Measurements from ENCODE around the gene CCDC106.

The CCDC106 gene

DNA sequence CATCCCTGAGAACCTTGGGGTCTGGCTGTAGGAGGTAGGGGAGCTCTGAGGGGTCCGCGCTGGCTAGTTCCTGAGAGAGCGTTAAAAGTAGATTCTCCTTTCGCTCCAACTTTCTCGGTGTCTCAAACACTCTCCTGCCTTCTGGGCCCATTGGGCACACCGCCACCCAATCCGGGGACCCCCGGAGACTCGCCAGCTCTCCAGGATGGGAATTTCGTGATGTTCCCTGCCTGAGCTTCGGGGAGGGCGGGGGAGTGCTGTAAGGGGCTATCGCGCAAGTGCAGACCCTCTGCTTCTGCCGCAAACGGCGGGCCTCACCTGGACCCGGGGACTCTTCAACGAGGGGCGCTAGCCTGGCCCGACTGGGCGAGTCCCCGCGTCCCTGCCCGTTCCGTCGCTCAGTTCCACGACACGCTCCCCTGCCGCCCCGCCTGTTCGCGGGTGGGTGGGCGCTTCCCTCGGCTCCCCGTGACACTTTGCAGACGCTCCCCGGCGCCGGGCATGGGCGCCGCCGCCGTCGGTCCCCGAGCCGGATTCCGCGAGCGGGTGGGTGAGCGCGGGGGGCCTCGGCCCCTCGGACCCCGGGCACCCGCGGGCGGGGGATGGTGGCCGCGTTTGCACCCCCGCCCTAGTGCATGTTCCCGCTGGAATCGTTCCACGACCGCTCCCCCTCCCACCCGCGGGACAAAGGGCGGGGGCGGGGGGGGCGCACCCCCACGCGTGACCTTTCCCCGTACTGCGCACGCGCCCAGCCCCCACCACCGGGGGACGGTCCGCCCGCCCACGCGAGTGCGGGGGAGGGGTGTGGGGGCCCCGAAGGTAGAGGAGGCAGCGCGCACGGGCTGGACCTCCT, at the start of gene CCDC106:
Gene CCDC106, plus strand, starts transcription at position 481 of the 853 bp plus-strand sequence. CDS start 835 bp downstream, outside the sequence.
- TF ChIP-seq TARDBP (IDR thresholded peaks at IDR 0.05) = peak; percentile 99
- TF ChIP-seq FOXM1 (IDR thresholded peaks at IDR 0.05; ENCODE audit: borderline replicate concordance) = peak; percentile 80
- TF ChIP-seq BHLHE40 (IDR thresholded peaks at IDR 0.05; ENCODE audit: borderline replicate concordance) = no peak
- TF ChIP-seq LEF1 (IDR thresholded peaks at IDR 0.05; ENCODE audit: borderline replicate concordance) = peak; percentile 75
- TF ChIP-seq, protein P1, sequence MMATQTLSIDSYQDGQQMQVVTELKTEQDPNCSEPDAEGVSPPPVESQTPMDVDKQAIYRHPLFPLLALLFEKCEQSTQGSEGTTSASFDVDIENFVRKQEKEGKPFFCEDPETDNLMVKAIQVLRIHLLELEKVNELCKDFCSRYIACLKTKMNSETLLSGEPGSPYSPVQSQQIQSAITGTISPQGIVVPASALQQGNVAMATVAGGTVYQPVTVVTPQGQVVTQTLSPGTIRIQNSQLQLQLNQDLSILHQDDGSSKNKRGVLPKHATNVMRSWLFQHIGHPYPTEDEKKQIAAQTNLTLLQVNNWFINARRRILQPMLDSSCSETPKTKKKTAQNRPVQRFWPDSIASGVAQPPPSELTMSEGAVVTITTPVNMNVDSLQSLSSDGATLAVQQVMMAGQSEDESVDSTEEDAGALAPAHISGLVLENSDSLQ (IDR thresholded peaks at IDR 0.05) = no peak
- no peak for TF ChIP-seq ARNT (IDR thresholded peaks at IDR 0.05)
- ChIA-PET POLR2A (interaction anchor here (0.6 to 1.4 kb wide), 6 partner anchors 9 to 67 kb away, joined by 3 to 6 read pairs (median 4); partner anchors contain the start of genes FIZ1 and ZNF579), CTCF (interaction anchor here (0.9 to 1.5 kb wide), 2 partner anchors 15 to 24 kb away, joined by 4 to 12 read pairs; no protein-coding TSS in a partner anchor)
- peak; percentile 68 for DNase-seq (ENCODE audit: extremely low spot score)

DNA sequence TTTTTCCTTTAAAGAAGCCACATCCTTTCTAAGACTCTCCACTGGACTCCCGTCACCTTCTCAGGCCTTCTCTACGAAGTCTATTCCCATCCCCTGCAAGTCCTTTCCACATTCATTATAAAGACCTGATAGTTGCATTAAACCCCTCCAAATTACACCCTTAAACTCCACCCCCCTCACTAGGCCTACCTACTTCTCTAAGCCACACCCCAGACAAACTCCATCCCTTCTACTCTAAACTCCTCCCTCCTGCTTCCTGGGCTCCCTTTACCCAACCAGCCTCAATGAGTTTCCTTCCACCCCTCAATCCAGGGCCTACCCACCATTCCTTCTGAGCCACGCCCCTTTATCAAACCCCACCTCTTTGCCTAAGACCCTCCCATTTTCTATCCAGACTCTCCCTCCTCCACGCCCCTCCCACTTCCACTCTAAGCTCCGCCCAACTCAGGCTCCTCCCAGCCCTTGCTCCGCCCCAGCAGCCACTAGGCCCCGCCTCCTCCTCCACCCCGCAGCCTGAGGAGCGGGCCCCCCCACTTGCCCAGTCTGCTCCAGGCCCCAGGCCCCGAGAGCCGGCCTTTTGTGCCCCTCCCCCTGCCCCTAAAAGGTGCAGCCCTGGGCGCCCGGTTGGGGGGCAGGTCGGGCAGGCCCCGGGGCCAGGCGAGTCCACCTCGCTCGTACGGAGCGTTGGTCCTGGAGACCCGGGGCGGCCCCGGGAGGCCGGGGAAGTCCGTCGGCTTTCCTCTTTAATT, 49.1 kb upstream of the CCDC106 start:
- peak; percentile 90 for DNase-seq (ENCODE audit: extremely low spot score)
- TF ChIP-seq NFRKB (IDR thresholded peaks at IDR 0.05) (no peak), TARDBP (IDR thresholded peaks at IDR 0.05) (no peak), CTBP1 (IDR thresholded peaks at IDR 0.05; ENCODE audit: borderline replicate concordance) (no peak), LEF1 (IDR thresholded peaks at IDR 0.05; ENCODE audit: borderline replicate concordance) (no peak; the same call in 1 of the 2 replicates), FOXA1 (IDR thresholded peaks at IDR 0.05) (no peak), ZNF384 (IDR thresholded peaks at IDR 0.05) (no peak), HDGF (IDR thresholded peaks at IDR 0.05; ENCODE audit: borderline replicate concordance) (0 out of 2 replicates have a peak, but pooled peaks have one; percentile 78), BHLHE40 (IDR thresholded peaks at IDR 0.05; ENCODE audit: borderline replicate concordance) (no peak), FOXK2 (IDR thresholded peaks at IDR 0.05) (no peak), SP1 (IDR thresholded peaks at IDR 0.05) (0 out of 2 replicates have a peak, but pooled peaks have one; percentile 20), L3MBTL2 (conservative IDR thresholded peaks at IDR 0.05) (no peak), FOXM1 (IDR thresholded peaks at IDR 0.05; ENCODE audit: borderline replicate concordance) (peak; percentile 78; the same call in 1 of the 2 replicates), ELF4 (IDR thresholded peaks at IDR 0.05) (no peak; the same call in 1 of the 2 replicates), SUZ12 (IDR thresholded peaks at IDR 0.05) (no peak), ARNT (IDR thresholded peaks at IDR 0.05) (no peak)
- TF ChIP-seq, protein P1 (IDR thresholded peaks at IDR 0.05) = no peak; the same call in 1 of the 2 replicates
- CTCF ChIA-PET = interaction anchor here (0.6 to 0.7 kb wide), 3 partner anchors 34 to 73 kb away, joined by 3 read pairs; no protein-coding TSS in a partner anchor
- POLR2A ChIA-PET = interaction anchor here (0.6 to 2.1 kb wide), 20 partner anchors 8 to 298 kb away, joined by 3 to 29 read pairs (median 5); partner anchors contain the start of genes U2AF2, ZNF579, ZNF628 and ZNF784

DNA sequence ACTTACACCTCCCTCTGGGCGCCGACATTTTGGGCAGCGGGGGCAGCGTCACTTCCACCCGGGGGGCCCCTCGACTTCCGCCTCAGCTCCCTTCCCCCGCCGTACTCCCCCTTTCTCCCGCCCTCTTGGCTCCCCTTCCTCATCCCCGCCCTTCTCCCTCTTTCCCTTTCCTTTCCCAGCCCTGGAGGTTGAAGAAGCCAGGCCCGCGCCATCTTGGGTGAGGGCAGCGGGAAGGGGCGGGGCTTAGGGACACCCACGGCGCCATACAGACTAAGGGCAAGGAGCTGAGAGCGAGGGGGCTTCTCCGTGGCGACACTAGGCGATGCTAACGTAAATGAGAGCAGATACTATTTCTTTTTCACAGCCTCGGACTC, 48.6 kb upstream of the CCDC106 start, which contains the start of gene FIZ1:
Gene FIZ1, minus strand, starts transcription at position 50 of the 374 bp plus-strand sequence. CDS start 1,652 bp downstream, outside the sequence.
- DNase-seq (ENCODE audit: extremely low spot score) = peak; percentile 79
- TF ChIP-seq ZNF384 (IDR thresholded peaks at IDR 0.05) (no peak), ELF4 (IDR thresholded peaks at IDR 0.05) (peak; percentile 67; the same call in 1 of the 2 replicates)
- POLR2A ChIA-PET = interaction anchor here (0.8 to 2.1 kb wide), 20 partner anchors 9 to 298 kb away, joined by 3 to 29 read pairs (median 5); partner anchors contain the start of genes U2AF2, ZNF579, ZNF628 and ZNF784
- CTCF ChIA-PET = interaction anchor here (0.6 to 0.7 kb wide), 4 partner anchors 34 to 72 kb away, joined by 3 to 5 read pairs (median 3); no protein-coding TSS in a partner anchor

DNA sequence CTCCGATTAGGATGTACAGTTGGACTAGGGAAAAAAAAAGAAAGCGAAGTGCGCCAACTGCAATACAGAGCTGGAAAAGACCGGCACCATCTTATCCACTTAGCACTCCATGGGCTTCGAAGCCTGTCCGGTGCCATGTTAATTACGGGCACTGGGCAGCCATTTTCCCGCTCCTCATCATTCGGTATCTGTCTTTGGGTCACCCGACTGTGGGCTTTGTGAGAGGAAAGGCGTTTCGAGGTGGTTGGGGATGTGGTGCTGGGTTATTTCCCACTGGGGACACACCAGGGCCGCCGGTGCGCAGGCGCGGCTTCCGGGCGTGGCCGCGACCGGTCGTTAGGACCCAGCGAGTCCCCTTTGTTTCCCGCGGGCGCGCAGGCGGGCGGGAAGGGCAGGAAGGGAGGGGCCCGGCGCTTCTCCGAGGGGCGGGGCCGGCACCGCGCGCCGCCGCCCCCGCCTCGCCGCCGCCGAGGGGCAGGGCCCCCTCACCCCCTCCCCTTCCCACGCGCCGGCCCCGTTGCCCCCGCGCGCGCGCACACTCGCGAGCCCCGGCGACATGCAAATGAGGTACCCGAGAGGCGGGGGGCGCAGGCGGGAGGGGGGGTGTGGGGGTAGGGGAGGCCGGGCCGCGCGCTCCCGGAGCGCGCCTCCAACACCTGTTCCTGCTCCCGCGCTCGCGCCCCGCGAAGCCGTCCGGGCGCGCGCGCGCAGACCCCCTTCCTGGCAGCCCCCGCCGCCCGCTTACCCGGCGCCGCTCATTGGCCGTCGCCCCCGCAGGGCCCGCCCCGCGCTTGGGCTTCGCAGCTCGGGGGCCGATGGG, 48.0 kb upstream of the CCDC106 start, which contains the start of gene ZNF524:
Gene ZNF524, plus strand, starts transcription at position 447 of the 820 bp plus-strand sequence. CDS start 1,825 bp downstream, outside the sequence.
- POLR2A ChIA-PET = interaction anchor here (0.8 to 2.1 kb wide), 18 partner anchors 9 to 299 kb away, joined by 3 to 29 read pairs (median 6); partner anchors contain the start of genes U2AF2, ZNF579, ZNF628 and ZNF784
- CTCF ChIA-PET = interaction anchor here (0.6 to 0.7 kb wide), 2 partner anchors 14 to 40 kb away, joined by 3 to 5 read pairs; no protein-coding TSS in a partner anchor
- TF ChIP-seq ELF4 (IDR thresholded peaks at IDR 0.05) = 0 out of 2 replicates have a peak, but pooled peaks have one; percentile 30
- no peak for TF ChIP-seq HDGF (IDR thresholded peaks at IDR 0.05; ENCODE audit: borderline replicate concordance)
- TF ChIP-seq L3MBTL2 (conservative IDR thresholded peaks at IDR 0.05) = peak; percentile 87
- TF ChIP-seq NFRKB (IDR thresholded peaks at IDR 0.05) = peak; percentile 68
- TF ChIP-seq CTBP1 (IDR thresholded peaks at IDR 0.05; ENCODE audit: borderline replicate concordance) = no peak
- peak; percentile 95 for TF ChIP-seq FOXM1 (IDR thresholded peaks at IDR 0.05; ENCODE audit: borderline replicate concordance)
- peak; percentile 75 for DNase-seq (ENCODE audit: extremely low spot score)

DNA sequence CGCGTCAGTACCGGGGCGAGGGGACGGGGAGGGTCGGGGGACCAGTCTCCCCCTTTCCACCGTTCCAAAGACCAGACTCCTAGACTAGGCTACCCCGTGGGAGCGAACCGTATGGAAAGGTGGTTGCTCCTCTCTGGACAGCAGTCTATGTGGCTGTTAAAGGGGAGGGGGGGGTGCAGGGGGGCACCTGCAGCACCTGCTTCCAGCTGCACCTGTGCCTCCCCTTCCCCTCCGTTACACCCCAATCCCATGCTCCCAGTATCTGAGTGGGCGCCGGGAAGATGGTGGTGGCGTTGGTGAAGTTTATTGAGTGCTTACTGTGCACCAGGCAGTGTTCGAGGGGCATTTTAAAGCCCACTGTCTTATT, 47.4 kb upstream of the CCDC106 start:
- ChIA-PET CTCF (interaction anchor here (0.6 kb wide), 1 partner anchor 14 kb away, joined by 3 read pairs; no protein-coding TSS in a partner anchor), POLR2A (interaction anchor here (1.2 to 1.7 kb wide), 3 partner anchors 24 to 133 kb away, joined by 3 to 6 read pairs (median 3); partner anchors contain the start of gene ZNF784)
- no peak for DNase-seq (ENCODE audit: extremely low spot score)
- no peak for TF ChIP-seq SP1 (IDR thresholded peaks at IDR 0.05)
- TF ChIP-seq FOXA1 (IDR thresholded peaks at IDR 0.05) = no peak
- TF ChIP-seq NFRKB (IDR thresholded peaks at IDR 0.05) = no peak
- TF ChIP-seq LEF1 (IDR thresholded peaks at IDR 0.05; ENCODE audit: borderline replicate concordance) = no peak
- TF ChIP-seq ARNT (IDR thresholded peaks at IDR 0.05) = no peak
- TF ChIP-seq TARDBP (IDR thresholded peaks at IDR 0.05) = no peak
- TF ChIP-seq FOXK2 (IDR thresholded peaks at IDR 0.05) = no peak
- no peak for TF ChIP-seq HDGF (IDR thresholded peaks at IDR 0.05; ENCODE audit: borderline replicate concordance)
- no peak for TF ChIP-seq ZNF384 (IDR thresholded peaks at IDR 0.05)
- no peak for TF ChIP-seq L3MBTL2 (conservative IDR thresholded peaks at IDR 0.05)
- no peak for TF ChIP-seq ELF4 (IDR thresholded peaks at IDR 0.05)
- no peak for TF ChIP-seq FOXM1 (IDR thresholded peaks at IDR 0.05; ENCODE audit: borderline replicate concordance)

Measured in HEK293T (cell line).